Tibial nerve (tissue), 4 donors: Measurements from ENCODE around the gene IRS2.

Source experiments
- EP300 ChIP-seq, 2 donors: sonication (generic); formaldehyde crosslinking; IDR thresholded peaks; one replicate each; pipeline ENCODE4 v1.6.1; 2017; ENCODE audit warnings: antibody characterized with exemption in 2 of 2, mild to moderate bottlenecking in 1 of 2
- POLR2A ChIP-seq, 2 donors: fragments of 450-650 bp; IDR thresholded peaks; one replicate each; pipeline ENCODE4 v1.6.1; 2017; ENCODE audit warnings: antibody characterized with exemption in 2 of 2, mild to moderate bottlenecking in 2 of 2, moderate library complexity in 2 of 2
- TF ChIP-seq, protein P1 (sequence below), 5 experiments: fragments of 200-600 bp in 3 of 5; fragments of 450-650 bp in 2 of 5; sonication (generic) in 3 of 5; IDR thresholded peaks; one replicate each; pipeline ENCODE4 v1.5.1; 2016 to 2019; ENCODE audit warnings: antibody characterized with exemption in 5 of 5, mild to moderate bottlenecking in 3 of 5, moderate library complexity in 2 of 5

DNA sequence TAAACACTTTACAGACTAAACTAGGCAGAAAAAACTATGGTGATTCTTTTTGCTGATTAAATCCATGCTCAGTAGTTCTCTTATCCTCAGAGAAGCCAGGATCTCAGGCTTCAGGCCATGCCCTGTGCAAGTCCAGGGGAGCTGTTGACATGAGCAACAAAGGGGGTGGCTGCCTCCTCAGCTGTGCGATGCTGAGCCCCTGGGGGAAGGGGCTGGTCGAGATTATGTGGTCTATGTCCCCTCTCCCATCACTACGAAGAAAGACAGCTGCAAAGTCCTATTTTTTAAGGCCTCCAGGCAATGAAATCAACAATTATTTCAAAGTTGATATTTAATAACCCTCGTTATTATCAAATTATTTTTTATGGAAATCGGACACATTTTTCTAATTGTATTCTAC lies 37.0 kb downstream of the IRS2 start:
- TF ChIP-seq EP300 (IDR thresholded peaks at IDR 0.05): no peak
- TF ChIP-seq, protein P1, sequence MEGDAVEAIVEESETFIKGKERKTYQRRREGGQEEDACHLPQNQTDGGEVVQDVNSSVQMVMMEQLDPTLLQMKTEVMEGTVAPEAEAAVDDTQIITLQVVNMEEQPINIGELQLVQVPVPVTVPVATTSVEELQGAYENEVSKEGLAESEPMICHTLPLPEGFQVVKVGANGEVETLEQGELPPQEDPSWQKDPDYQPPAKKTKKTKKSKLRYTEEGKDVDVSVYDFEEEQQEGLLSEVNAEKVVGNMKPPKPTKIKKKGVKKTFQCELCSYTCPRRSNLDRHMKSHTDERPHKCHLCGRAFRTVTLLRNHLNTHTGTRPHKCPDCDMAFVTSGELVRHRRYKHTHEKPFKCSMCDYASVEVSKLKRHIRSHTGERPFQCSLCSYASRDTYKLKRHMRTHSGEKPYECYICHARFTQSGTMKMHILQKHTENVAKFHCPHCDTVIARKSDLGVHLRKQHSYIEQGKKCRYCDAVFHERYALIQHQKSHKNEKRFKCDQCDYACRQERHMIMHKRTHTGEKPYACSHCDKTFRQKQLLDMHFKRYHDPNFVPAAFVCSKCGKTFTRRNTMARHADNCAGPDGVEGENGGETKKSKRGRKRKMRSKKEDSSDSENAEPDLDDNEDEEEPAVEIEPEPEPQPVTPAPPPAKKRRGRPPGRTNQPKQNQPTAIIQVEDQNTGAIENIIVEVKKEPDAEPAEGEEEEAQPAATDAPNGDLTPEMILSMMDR (IDR thresholded peaks at IDR 0.05): no peak
- no peak for TF ChIP-seq POLR2A (IDR thresholded peaks at IDR 0.05)
